Loucy (cell line): ENCODE measurements around the gene PPP1R9B.

Source experiments
- H2AFZ ChIP-seq: fragments of 200-600 bp; sonication (generic); 2 replicates; pipeline ENCODE4 v1.6.0; 2016; ENCODE audit warnings: antibody characterized with exemption, mild to moderate bottlenecking, low read length, moderate library complexity
- H3F3A ChIP-seq: fragments of 200-600 bp; 2 replicates; pipeline ENCODE4 v1.6.0; 2016; ENCODE audit warnings: antibody characterized with exemption, low read depth, mild to moderate bottlenecking
- H3K27me3 ChIP-seq: fragments of 200-600 bp; sonication (generic); 2 replicates; pipeline ENCODE4 v1.6.1; 2014; ENCODE audit warnings: low read length, mild to moderate bottlenecking; ENCODE audit not compliant: insufficient read depth, poor library complexity, severe bottlenecking
- H3K36me3 ChIP-seq: fragments of 200-600 bp; sonication (generic); 2 replicates; pipeline ENCODE4 v1.6.1; 2016; ENCODE audit warnings: low read length; ENCODE audit not compliant: insufficient read depth
- H3K4me1 ChIP-seq: fragments of 200-600 bp; sonication (generic); 2 replicates; pipeline ENCODE4 v1.5.1; 2014; ENCODE audit warnings: low read length, mild to moderate bottlenecking; ENCODE audit not compliant: insufficient read depth, poor library complexity, severe bottlenecking
- H3K4me2 ChIP-seq: fragments of 200-600 bp; sonication (generic); 2 replicates; pipeline ENCODE4 v1.6.0; 2014; ENCODE audit warnings: antibody characterized with exemption, low read length, low read depth, mild to moderate bottlenecking; ENCODE audit not compliant: poor library complexity, severe bottlenecking
- H3K4me3 ChIP-seq: fragments of 200-600 bp; sonication (generic); 2 replicates; pipeline ENCODE4 v1.5.1; 2014; ENCODE audit warnings: low read length, mild to moderate bottlenecking, mixed read lengths; ENCODE audit not compliant: poor library complexity, severe bottlenecking
- H3K79me2 ChIP-seq: fragments of 200-600 bp; sonication (generic); 2 replicates; pipeline ENCODE4 v1.6.1; 2014; ENCODE audit warnings: low read length; ENCODE audit not compliant: insufficient read depth
- H3K9ac ChIP-seq: fragments of 200-600 bp; sonication (generic); 2 replicates; pipeline ENCODE4 v1.6.0; 2014; ENCODE audit warnings: mild to moderate bottlenecking, low read depth, low read length, moderate library complexity; ENCODE audit not compliant: poor library complexity, severe bottlenecking
- H3K9me2 ChIP-seq: fragments of 200-600 bp; sonication (generic); replicated peaks from 2 replicates; pipeline ENCODE4 v1.6.1; 2016; ENCODE audit warnings: low read depth, low read length, mixed read lengths
- H3K9me3 ChIP-seq: fragments of 200-600 bp; sonication (generic); 2 replicates; pipeline ENCODE4 v1.6.1; 2014; ENCODE audit warnings: mild to moderate bottlenecking, antibody characterized with exemption, low read length, low read depth; ENCODE audit not compliant: insufficient read depth
- H4K20me1 ChIP-seq: fragments of 200-600 bp; sonication (generic); 2 replicates; pipeline ENCODE4 v1.6.0; 2014; ENCODE audit warnings: antibody characterized with exemption, low read length, mild to moderate bottlenecking; ENCODE audit not compliant: insufficient read depth, poor library complexity, severe bottlenecking
- CTCF ChIP-seq: fragments of 200-600 bp; sonication (generic); conservative IDR thresholded peaks from 2 replicates; pipeline ENCODE4 v1.5.1; 2014; ENCODE audit warnings: mild to moderate bottlenecking, antibody characterized with exemption, low read length
- EZH2phosphoT487 ChIP-seq: fragments of 200-600 bp; IDR thresholded peaks from 2 replicates; pipeline ENCODE4 v1.6.1; 2018; ENCODE audit warnings: antibody characterized with exemption, mild to moderate bottlenecking, moderate library complexity, borderline replicate concordance

The PPP1R9B gene

GRCh38 chr17:50144355-50144754 lies 6.1 kb downstream of the PPP1R9B start:
- peak overlapping the region; percentile 82 for H3K4me3 ChIP-seq
- no peak overlapping the region for H3K9ac ChIP-seq
- H3K4me2 ChIP-seq: peak overlapping the region; percentile 87
- H4K20me1 ChIP-seq: peaks cover 80% of the 10 kb centered on the region
- no peaks in the 10 kb centered on the region for H3K9me3 ChIP-seq
- H3F3A ChIP-seq: no peaks in the 10 kb centered on the region
- H2AFZ ChIP-seq: no peak overlapping the region
- peaks cover 93% of the 10 kb centered on the region for H3K79me2 ChIP-seq
- peaks cover 48% of the 10 kb centered on the region; the same call in 1 of the 2 replicates for H3K36me3 ChIP-seq
- no peaks in the 10 kb centered on the region for H3K27me3 ChIP-seq
- H3K9me2 ChIP-seq: no peaks in the 10 kb centered on the region
- peaks cover 60% of the 10 kb centered on the region for H3K4me1 ChIP-seq
- no peak for TF ChIP-seq CTCF
- TF ChIP-seq EZH2phosphoT487: no peak

- Histone ChIP-seq H4K20me1 (peaks cover 77% of the 10 kb centered on the region), H3K27me3 (no peaks in the 10 kb centered on the region), H3K79me2 (peaks cover 93% of the 10 kb centered on the region), H3K4me1 (peaks cover 62% of the 10 kb centered on the region), H3K9ac (no peak overlapping the region), H3K36me3 (peaks cover 55% of the 10 kb centered on the region; the same call in 1 of the 2 replicates), H2AFZ (no peak overlapping the region), H3K4me3 (no peak overlapping the region), H3F3A (no peaks in the 10 kb centered on the region), H3K9me3 (no peaks in the 10 kb centered on the region), H3K9me2 (no peaks in the 10 kb centered on the region), H3K4me2 (no peak overlapping the region)
- no peak for TF ChIP-seq EZH2phosphoT487
- TF ChIP-seq CTCF: no peak
Measured at GRCh38 chr17:50143461-50144176, 6.9 kb downstream of the PPP1R9B start.

GRCh38 chr17:50141745-50142110 lies 8.7 kb downstream of the PPP1R9B start:
- Histone ChIP-seq H3K79me2 (peaks cover 80% of the 10 kb centered on the region), H3K4me2 (peak overlapping the region; percentile 96), H3K36me3 (peaks cover 74% of the 10 kb centered on the region; the same call in 1 of the 2 replicates), H4K20me1 (peaks cover 58% of the 10 kb centered on the region), H3K27me3 (no peaks in the 10 kb centered on the region), H3K4me1 (peaks cover 50% of the 10 kb centered on the region), H3K9ac (no peak overlapping the region), H3K9me2 (no peaks in the 10 kb centered on the region), H3K4me3 (peak overlapping the region; percentile 69), H2AFZ (no peak overlapping the region), H3F3A (no peaks in the 10 kb centered on the region), H3K9me3 (no peaks in the 10 kb centered on the region)
- TF ChIP-seq CTCF (no peak), EZH2phosphoT487 (no peak)
